NB4 (cell line): ENCODE data around the gene HDAC4.

Source experiments
- DNase-seq: peaks from one replicate; pipeline ENCODE4 v3.0.0; 2010; ENCODE audit warnings: low read depth
- H3K4me3 ChIP-seq: one replicate; pipeline ENCODE4 v1.5.1; 2011; ENCODE audit warnings: mild to moderate bottlenecking, low read depth, low read length, moderate library complexity
- CTCF ChIP-seq: IDR thresholded peaks from one replicate; pipeline ENCODE4 v1.5.1; 2012; ENCODE audit warnings: low read depth, low read length
- MAX ChIP-seq: IDR thresholded peaks from 2 replicates; pipeline ENCODE4 v1.6.1; 2011; ENCODE audit warnings: low read depth, low read length
- MYC ChIP-seq: IDR thresholded peaks from 2 replicates; pipeline ENCODE4 v1.6.1; 2011; ENCODE audit warnings: low read depth, low read length
- POLR2A ChIP-seq: IDR thresholded peaks from 2 replicates; pipeline ENCODE4 v1.6.1; 2011; ENCODE audit warnings: mild to moderate bottlenecking; ENCODE audit not compliant: insufficient read length; ENCODE audit errors: extremely low read depth

The HDAC4 gene

GRCh38 chr2:239438995-239439753 lies 38.4 kb upstream of the HDAC4 start:
- DNase-seq: no peak
- TF ChIP-seq MYC: no peak
- TF ChIP-seq CTCF: no peak
- no peak for TF ChIP-seq POLR2A
- no peak for TF ChIP-seq MAX
- H3K4me3 ChIP-seq: no peak overlapping the region

- TF ChIP-seq MAX: no peak
- TF ChIP-seq CTCF: no peak
- TF ChIP-seq POLR2A: no peak
- no peak for TF ChIP-seq MYC
- H3K4me3 ChIP-seq: no peak overlapping the region
- DNase-seq: no peak
Observed at GRCh38 chr2:239438368-239438767, 37.5 kb upstream of the HDAC4 start.

GRCh38 chr2:239436669-239437335 lies 36.0 kb upstream of the HDAC4 start:
- no peak for DNase-seq
- H3K4me3 ChIP-seq: no peak overlapping the region
- TF ChIP-seq MYC: no peak
- TF ChIP-seq MAX: no peak
- TF ChIP-seq POLR2A: no peak
- no peak for TF ChIP-seq CTCF

GRCh38 chr2:239436076-239436475 lies 35.3 kb upstream of the HDAC4 start:
- no peak for DNase-seq
- TF ChIP-seq CTCF: no peak
- no peak for TF ChIP-seq POLR2A
- no peak for TF ChIP-seq MAX
- TF ChIP-seq MYC: no peak

GRCh38 chr2:239433777-239434403 lies 33.1 kb upstream of the HDAC4 start:
- TF ChIP-seq CTCF (no peak), MAX (no peak), POLR2A (no peak), MYC (no peak)
- DNase-seq: peak; percentile 23
- no peak overlapping the region for H3K4me3 ChIP-seq

More at GRCh38 chr2:239436076-239436475, 35.3 kb upstream of the HDAC4 start:
- no peak overlapping the region for H3K4me3 ChIP-seq
